Parathyroid adenoma (tissue), 2 donors: ENCODE results near the gene ANK2.

Experiments
- H2AFZ ChIP-seq: fragments of 300-600 bp; sonication (generic); one replicate; pipeline ENCODE4 v1.7.0; 2017; ENCODE audit warnings: antibody characterized with exemption, mild to moderate bottlenecking
- H3K27ac ChIP-seq: fragments of 300-600 bp; sonication (generic); one replicate; pipeline ENCODE4 v1.7.0; 2017
- H3K27me3 ChIP-seq: fragments of 300-600 bp; sonication (generic); one replicate; pipeline ENCODE4 v1.7.0; 2017; ENCODE audit warnings: low read length; ENCODE audit not compliant: control insufficient read depth, insufficient read depth
- H3K36me3 ChIP-seq: fragments of 300-600 bp; sonication (generic); one replicate; pipeline ENCODE4 v1.7.0; 2017; ENCODE audit warnings: low read length; ENCODE audit not compliant: control insufficient read depth, insufficient read depth
- H3K4me1 ChIP-seq: fragments of 300-600 bp; sonication (generic); one replicate; pipeline ENCODE4 v1.7.0; 2017; ENCODE audit warnings: control low read depth
- H3K4me2 ChIP-seq: fragments of 300-600 bp; sonication (generic); one replicate; pipeline ENCODE4 v1.7.0; 2017; ENCODE audit warnings: low read length
- H3K4me3 ChIP-seq: fragments of 300-600 bp; sonication (generic); one replicate; pipeline ENCODE4 v1.7.0; 2017; ENCODE audit warnings: low read depth, low read length
- H3K79me2 ChIP-seq: fragments of 300-600 bp; sonication (generic); one replicate; pipeline ENCODE4 v1.7.0; 2017; ENCODE audit warnings: control low read depth
- H3K9ac ChIP-seq: fragments of 300-600 bp; sonication (generic); one replicate; pipeline ENCODE4 v1.7.0; 2017; ENCODE audit warnings: mild to moderate bottlenecking
- H3K9me3 ChIP-seq: fragments of 300-600 bp; sonication (generic); one replicate; pipeline ENCODE4 v1.7.0; 2017; ENCODE audit warnings: low read length; ENCODE audit not compliant: control insufficient read depth
- CTCF ChIP-seq: fragments of 300-600 bp; sonication (generic); IDR thresholded peaks from one replicate; pipeline ENCODE4 v1.7.0; 2017; ENCODE audit warnings: antibody characterized with exemption, mild to moderate bottlenecking
- donor health status: primary hyperparathyroidism.

Gene ANK2

GRCh38 chr4:113157086-113157857 lies 107.8 kb downstream of the ANK2 start:
- Histone ChIP-seq H3K27me3 (no peaks in the 10 kb centered on the region), H3K36me3 (no peaks in the 10 kb centered on the region), H3K27ac (no peak overlapping the region), H3K4me1 (no peaks in the 10 kb centered on the region), H2AFZ (no peak overlapping the region), H3K9ac (no peak overlapping the region), H3K79me2 (no peaks in the 10 kb centered on the region), H3K9me3 (no peaks in the 10 kb centered on the region), H3K4me3 (no peak overlapping the region), H3K4me2 (no peak overlapping the region)
- TF ChIP-seq CTCF, result no peak

GRCh38 chr4:113159942-113160545 lies 110.6 kb downstream of the ANK2 start:
- Histone ChIP-seq H3K4me3 (no peak overlapping the region), H3K27ac (no peak overlapping the region), H3K9me3 (no peaks in the 10 kb centered on the region), H3K4me2 (no peak overlapping the region), H3K4me1 (no peaks in the 10 kb centered on the region), H3K27me3 (no peaks in the 10 kb centered on the region), H2AFZ (no peak overlapping the region), H3K36me3 (no peaks in the 10 kb centered on the region), H3K9ac (no peak overlapping the region), H3K79me2 (no peaks in the 10 kb centered on the region)
- TF ChIP-seq CTCF, result no peak

- Histone ChIP-seq H3K36me3 (no peaks in the 10 kb centered on the region), H3K27me3 (no peaks in the 10 kb centered on the region), H3K4me1 (no peaks in the 10 kb centered on the region), H3K27ac (no peak overlapping the region), H3K4me2 (no peak overlapping the region), H3K9ac (no peak overlapping the region), H2AFZ (no peak overlapping the region), H3K4me3 (no peak overlapping the region), H3K9me3 (no peaks in the 10 kb centered on the region), H3K79me2 (no peaks in the 10 kb centered on the region)
- TF ChIP-seq CTCF, result no peak
These were observed 111.1 kb downstream of the ANK2 start for GRCh38 chr4:113160548-113160947.

GRCh38 chr4:113162089-113162488 lies 112.6 kb downstream of the ANK2 start:
- TF ChIP-seq CTCF, result no peak
- Histone ChIP-seq H3K36me3 (no peaks in the 10 kb centered on the region), H3K27ac (no peak overlapping the region), H3K9ac (no peak overlapping the region), H3K79me2 (no peaks in the 10 kb centered on the region), H2AFZ (no peak overlapping the region), H3K4me3 (no peak overlapping the region), H3K4me2 (no peak overlapping the region), H3K9me3 (no peaks in the 10 kb centered on the region), H3K27me3 (no peaks in the 10 kb centered on the region), H3K4me1 (no peaks in the 10 kb centered on the region)

- Histone ChIP-seq H3K27me3 (no peaks in the 10 kb centered on the region), H3K4me2 (no peak overlapping the region), H3K79me2 (no peaks in the 10 kb centered on the region), H2AFZ (no peak overlapping the region), H3K9me3 (no peaks in the 10 kb centered on the region), H3K36me3 (no peaks in the 10 kb centered on the region), H3K4me1 (no peaks in the 10 kb centered on the region), H3K9ac (no peak overlapping the region), H3K4me3 (no peak overlapping the region), H3K27ac (no peak overlapping the region)
- TF ChIP-seq CTCF, result no peak
These were observed 119.9 kb downstream of the ANK2 start for GRCh38 chr4:113169368-113169767.
